Measurements from ENCODE around the gene CRYBG1.

CRYBG1 gene

DNA sequence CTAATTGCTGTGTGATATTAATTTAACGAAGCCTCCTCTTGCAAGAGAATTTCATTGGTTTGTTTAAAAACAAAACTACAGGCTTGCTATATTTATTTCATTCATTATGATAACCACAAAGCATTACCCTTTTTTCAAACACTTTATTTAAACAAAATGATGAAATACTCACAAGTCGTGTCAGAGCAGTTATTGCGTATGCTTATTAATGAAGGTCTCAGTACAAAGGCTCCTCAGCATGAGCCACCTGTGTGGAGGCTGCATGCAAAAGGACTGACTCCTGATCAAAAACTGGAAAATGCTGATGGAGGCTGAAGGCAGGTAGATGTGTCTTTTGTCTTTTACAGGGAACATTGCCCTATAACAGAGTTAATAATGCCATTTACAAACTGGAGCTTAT lies 130.5 kb downstream of the CRYBG1 start:
- Histone ChIP-seq H4K20me1 (ENCODE audit: insufficient read depth, low read length, poor library complexity, severe bottlenecking) (no peaks in the 10 kb centered on the region), H3K4me1 (ENCODE audit: insufficient read depth, low read length, poor library complexity, severe bottlenecking) (no peaks in the 10 kb centered on the region), H3K36me3 (ENCODE audit: insufficient read depth, low read length) (no peaks in the 10 kb centered on the region), H3K9ac (ENCODE audit: low read depth, low read length, poor library complexity, severe bottlenecking) (no peak overlapping the region), H3K27me3 (ENCODE audit: insufficient read depth, low read length, poor library complexity, severe bottlenecking) (no peaks in the 10 kb centered on the region), H3K4me3 (ENCODE audit: low read length, poor library complexity, severe bottlenecking) (no peak overlapping the region), H3K79me2 (ENCODE audit: insufficient read depth, low read length) (no peaks in the 10 kb centered on the region), H2AFZ (ENCODE audit: low read length) (no peak overlapping the region), H3K9me2 (replicated peaks; ENCODE audit: low read depth, low read length) (no peaks in the 10 kb centered on the region), H3K4me2 (ENCODE audit: low read depth, low read length, poor library complexity, severe bottlenecking) (no peak overlapping the region), H3F3A (ENCODE audit: low read depth) (no peaks in the 10 kb centered on the region), H3K9me3 (ENCODE audit: insufficient read depth, low read depth, low read length) (no peaks in the 10 kb centered on the region)
- TF ChIP-seq EZH2phosphoT487 (IDR thresholded peaks at IDR 0.05; ENCODE audit: borderline replicate concordance) = no peak
- TF ChIP-seq, protein P1, sequence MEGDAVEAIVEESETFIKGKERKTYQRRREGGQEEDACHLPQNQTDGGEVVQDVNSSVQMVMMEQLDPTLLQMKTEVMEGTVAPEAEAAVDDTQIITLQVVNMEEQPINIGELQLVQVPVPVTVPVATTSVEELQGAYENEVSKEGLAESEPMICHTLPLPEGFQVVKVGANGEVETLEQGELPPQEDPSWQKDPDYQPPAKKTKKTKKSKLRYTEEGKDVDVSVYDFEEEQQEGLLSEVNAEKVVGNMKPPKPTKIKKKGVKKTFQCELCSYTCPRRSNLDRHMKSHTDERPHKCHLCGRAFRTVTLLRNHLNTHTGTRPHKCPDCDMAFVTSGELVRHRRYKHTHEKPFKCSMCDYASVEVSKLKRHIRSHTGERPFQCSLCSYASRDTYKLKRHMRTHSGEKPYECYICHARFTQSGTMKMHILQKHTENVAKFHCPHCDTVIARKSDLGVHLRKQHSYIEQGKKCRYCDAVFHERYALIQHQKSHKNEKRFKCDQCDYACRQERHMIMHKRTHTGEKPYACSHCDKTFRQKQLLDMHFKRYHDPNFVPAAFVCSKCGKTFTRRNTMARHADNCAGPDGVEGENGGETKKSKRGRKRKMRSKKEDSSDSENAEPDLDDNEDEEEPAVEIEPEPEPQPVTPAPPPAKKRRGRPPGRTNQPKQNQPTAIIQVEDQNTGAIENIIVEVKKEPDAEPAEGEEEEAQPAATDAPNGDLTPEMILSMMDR (conservative IDR thresholded peaks at IDR 0.05; ENCODE audit: low read length) = no peak

DNA sequence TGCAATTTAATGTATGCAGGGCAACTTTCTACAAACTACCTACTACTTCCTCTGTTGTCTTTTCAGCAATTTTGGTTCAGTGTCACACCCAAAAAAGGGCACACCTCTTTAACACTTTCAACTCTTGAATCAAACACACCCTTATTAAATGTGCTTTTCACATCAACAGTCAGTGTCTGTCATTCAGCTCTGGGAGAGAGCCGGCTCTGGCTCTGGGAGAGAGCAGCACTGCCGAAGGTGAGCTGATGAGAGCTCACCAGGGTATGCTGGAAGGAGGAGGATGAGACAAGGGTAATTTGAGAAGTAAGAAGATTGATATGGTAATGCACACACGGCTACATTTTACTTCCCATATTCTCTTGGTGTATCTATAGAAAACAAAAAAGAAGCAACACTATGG lies 134.5 kb downstream of the CRYBG1 start:
- Histone ChIP-seq H3K4me3 (ENCODE audit: low read length, poor library complexity, severe bottlenecking) (no peak overlapping the region), H3F3A (ENCODE audit: low read depth) (no peaks in the 10 kb centered on the region), H3K79me2 (ENCODE audit: insufficient read depth, low read length) (no peaks in the 10 kb centered on the region), H2AFZ (ENCODE audit: low read length) (0 out of 2 replicates have a peak overlapping the region, but pooled peaks have one; percentile 65), H3K36me3 (ENCODE audit: insufficient read depth, low read length) (no peaks in the 10 kb centered on the region), H3K27me3 (ENCODE audit: insufficient read depth, low read length, poor library complexity, severe bottlenecking) (no peaks in the 10 kb centered on the region), H3K9me2 (replicated peaks; ENCODE audit: low read depth, low read length) (no peaks in the 10 kb centered on the region), H3K9me3 (ENCODE audit: insufficient read depth, low read depth, low read length) (no peaks in the 10 kb centered on the region), H3K4me1 (ENCODE audit: insufficient read depth, low read length, poor library complexity, severe bottlenecking) (no peaks in the 10 kb centered on the region), H3K9ac (ENCODE audit: low read depth, low read length, poor library complexity, severe bottlenecking) (no peak overlapping the region), H3K4me2 (ENCODE audit: low read depth, low read length, poor library complexity, severe bottlenecking) (no peak overlapping the region), H4K20me1 (ENCODE audit: insufficient read depth, low read length, poor library complexity, severe bottlenecking) (no peaks in the 10 kb centered on the region)
- TF ChIP-seq, protein P1 (conservative IDR thresholded peaks at IDR 0.05; ENCODE audit: low read length) = no peak
- no peak for TF ChIP-seq EZH2phosphoT487 (IDR thresholded peaks at IDR 0.05; ENCODE audit: borderline replicate concordance)

DNA sequence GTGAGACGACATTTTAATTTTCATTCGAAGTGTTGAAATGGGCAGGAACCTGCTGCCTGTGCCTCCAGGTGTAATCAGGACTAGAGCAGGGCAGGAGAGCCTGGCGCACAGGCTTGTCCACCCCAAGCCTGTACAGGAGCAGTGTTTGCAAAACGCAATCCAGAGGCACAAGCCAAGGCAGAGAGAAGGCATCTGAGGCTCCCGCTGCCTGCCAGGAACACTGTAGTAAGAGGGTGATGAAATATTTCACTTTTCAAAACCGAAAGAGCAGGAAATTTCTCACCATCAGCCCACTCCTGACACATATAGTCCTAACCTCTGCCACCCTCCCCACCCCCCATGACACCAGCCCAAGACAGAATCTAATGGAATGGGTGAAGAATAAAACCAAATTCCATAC lies 136.3 kb downstream of the CRYBG1 start:
- Histone ChIP-seq H3K36me3 (ENCODE audit: insufficient read depth, low read length) (no peaks in the 10 kb centered on the region), H3K9ac (ENCODE audit: low read depth, low read length, poor library complexity, severe bottlenecking) (no peak overlapping the region), H3K9me2 (replicated peaks; ENCODE audit: low read depth, low read length) (no peaks in the 10 kb centered on the region), H3K4me2 (ENCODE audit: low read depth, low read length, poor library complexity, severe bottlenecking) (no peak overlapping the region), H3F3A (ENCODE audit: low read depth) (no peaks in the 10 kb centered on the region), H4K20me1 (ENCODE audit: insufficient read depth, low read length, poor library complexity, severe bottlenecking) (no peaks in the 10 kb centered on the region), H3K27me3 (ENCODE audit: insufficient read depth, low read length, poor library complexity, severe bottlenecking) (no peaks in the 10 kb centered on the region), H3K4me1 (ENCODE audit: insufficient read depth, low read length, poor library complexity, severe bottlenecking) (no peaks in the 10 kb centered on the region), H3K9me3 (ENCODE audit: insufficient read depth, low read depth, low read length) (no peaks in the 10 kb centered on the region), H3K79me2 (ENCODE audit: insufficient read depth, low read length) (no peaks in the 10 kb centered on the region), H2AFZ (ENCODE audit: low read length) (no peak overlapping the region), H3K4me3 (ENCODE audit: low read length, poor library complexity, severe bottlenecking) (no peak overlapping the region)
- TF ChIP-seq, protein P1 (conservative IDR thresholded peaks at IDR 0.05; ENCODE audit: low read length) = no peak
- TF ChIP-seq EZH2phosphoT487 (IDR thresholded peaks at IDR 0.05; ENCODE audit: borderline replicate concordance) = no peak

Data from Loucy (cell line).